ENCODE results near the gene SAP25.

- TF ChIP-seq CTCF (IDR thresholded peaks at IDR 0.05) (no peak), EZH2 (IDR thresholded peaks at IDR 0.05) (no peak)
Observed at GRCh38 chr7:100583132-100584053, 9.7 kb upstream of the SAP25 start.

Measured in neural progenitor cell (in vitro differentiated cells).